HCT116 (cell line): ENCODE measurements around the gene ARHGEF10L. TPM values are rescaled to one million over a fixed set of nuclear protein-coding genes. Genes with fewer than 3 reads are reported as not detected.

ENCODE experiments used
- ATAC-seq: fragments of 200-7000 bp; cut with Tn5 transposase; 2 replicates; pipeline ENCODE4 v1.9.1; 2020; ENCODE audit warnings: mild to moderate bottlenecking, moderate library complexity
- BruUV-seq: library from RNA; stranded (reverse); fragments of 400-500 nt; replicated peaks from 2 replicates; lab custom pipeline; 2021; lab: Mats Ljungman, UMichigan
- CTCF ChIA-PET: fragments of 300-600 bp; sonication (Branson Sonifier 250); formaldehyde crosslinking; loops from one replicate; lab custom pipeline; 2021; ENCODE audit warnings: antibody characterized with exemption; lab: Charles Lee
- POLR2A ChIA-PET: fragments of 300-600, 350-600 bp; sonication (Branson Sonifier 250); formaldehyde crosslinking; loops from one replicate; lab custom pipeline; 2021; ENCODE audit warnings: antibody characterized with exemption; lab: Charles Lee
- RAD21 ChIA-PET, 2 experiments: fragments of 300-600 bp; sonication (Branson Sonifier 250); formaldehyde crosslinking; loops; one replicate each; lab custom pipeline; 2023; ENCODE audit warnings: low total read pairs in 2 of 2; ENCODE audit not compliant: uncharacterized antibody in 2 of 2, unreplicated experiment in 2 of 2, low non-redundant PET in 1 of 2; lab: Charles Lee
- DNase-seq: peaks from one replicate; pipeline ENCODE4 v3.0.0-alpha.2; 2010; ENCODE audit warnings: low read depth, low spot score
- H2AFZ ChIP-seq: fragments of 200-600 bp; shearing (Covaris generic), sonication (generic); 2 replicates; pipeline ENCODE4 v1.6.1; 2017; ENCODE audit warnings: low read depth, mixed run types, mixed read lengths, antibody characterized with exemption, low read length; ENCODE audit not compliant: poor library complexity, severe bottlenecking
- H3K27ac ChIP-seq: 2 replicates; pipeline ENCODE4 v1.5.1; 2012; ENCODE audit warnings: low read depth, low read length
- H3K27me3 ChIP-seq: fragments of 200-600 bp; sonication (generic); 2 replicates; pipeline ENCODE4 v1.6.1; 2016; ENCODE audit warnings: mixed run types, low read length, mixed read lengths; ENCODE audit not compliant: insufficient read depth
- H3K36me3 ChIP-seq, 2 experiments: fragments of 200-500 bp in 1 of 2; fragments of 200-600 bp in 1 of 2; sonication (Bioruptor generic) in 1 of 2; sonication (generic) in 1 of 2; 2 replicates each; pipeline versions ENCODE4 v1.5.1 to v1.6.1; 2014 to 2016; ENCODE audit warnings: low read length in 2 of 2, inconsistent platforms in 1 of 2, mixed read lengths in 1 of 2, mixed run types in 1 of 2; ENCODE audit not compliant: insufficient read depth in 2 of 2, control insufficient read depth in 1 of 2
- H3K4me1 ChIP-seq, 2 experiments: fragments of 200-600 bp in 1 of 2; sonication (generic) in 1 of 2; 2 replicates each; pipeline versions ENCODE4 v1.5.1 to v1.6.1; 2012 to 2017; ENCODE audit warnings: low read length in 2 of 2, inconsistent platforms in 1 of 2, mild to moderate bottlenecking in 1 of 2, mixed read lengths in 1 of 2, mixed run types in 1 of 2, moderate library complexity in 1 of 2; ENCODE audit not compliant: insufficient read depth in 2 of 2, control insufficient read depth in 1 of 2
- H3K4me2 ChIP-seq: fragments of 200-600 bp; sonication (generic); 2 replicates; pipeline ENCODE4 v1.6.1; 2017; ENCODE audit warnings: mixed run types, low read length, mixed read lengths
- H3K4me3 ChIP-seq, 2 experiments: fragments of 200-600 bp in 1 of 2; sonication (generic) in 1 of 2; replicated peaks in 1 of 2; 2 replicates each; pipeline ENCODE4 v1.5.1; 2011 to 2016; ENCODE audit warnings: low read length in 2 of 2, control low read depth in 1 of 2, low read depth in 1 of 2, mild to moderate bottlenecking in 1 of 2, mixed read lengths in 1 of 2, mixed run types in 1 of 2
- H3K79me2 ChIP-seq: fragments of 200-600 bp; sonication (generic); 2 replicates; pipeline ENCODE4 v1.6.1; 2017; ENCODE audit warnings: mild to moderate bottlenecking, mixed run types, low read length, moderate library complexity, mixed read lengths; ENCODE audit not compliant: insufficient read depth
- H3K9ac ChIP-seq: fragments of 200-600 bp; sonication (generic); 2 replicates; pipeline ENCODE4 v1.6.1; 2016; ENCODE audit warnings: low read length, mixed read lengths
- H3K9me2 ChIP-seq: fragments of 200-600 bp; sonication (generic), shearing (Covaris generic); 2 replicates; pipeline ENCODE4 v1.6.1; 2017; ENCODE audit warnings: mixed run types, mild to moderate bottlenecking, moderate library complexity; ENCODE audit not compliant: insufficient read depth
- H3K9me3 ChIP-seq, 2 experiments: fragments of 200-500 bp in 1 of 2; fragments of 200-600 bp in 1 of 2; sonication (Bioruptor generic) in 1 of 2; sonication (generic) in 1 of 2; 2 replicates each; pipeline ENCODE4 v1.6.1; 2014 to 2017; ENCODE audit warnings: low read length in 2 of 2, mixed read lengths in 2 of 2, inconsistent platforms in 1 of 2, low read depth in 1 of 2, mild to moderate bottlenecking in 1 of 2, mixed run types in 1 of 2, moderate library complexity in 1 of 2; ENCODE audit not compliant: control insufficient read depth in 1 of 2, insufficient read depth in 1 of 2
- H4K20me1 ChIP-seq: fragments of 200-600 bp; sonication (generic), shearing (Covaris generic); 2 replicates; pipeline ENCODE4 v1.6.1; 2017; ENCODE audit warnings: mixed run types, mild to moderate bottlenecking, moderate library complexity; ENCODE audit not compliant: insufficient read depth
- CBX3 ChIP-seq: IDR thresholded peaks from 2 replicates; pipeline ENCODE4 v1.6.1; 2012; ENCODE audit warnings: low read depth
- CEBPB ChIP-seq: IDR thresholded peaks from 2 replicates; pipeline ENCODE4 v1.6.1; 2012; ENCODE audit warnings: low read depth
- EGR1 ChIP-seq: IDR thresholded peaks from 2 replicates; pipeline ENCODE4 v1.6.1; 2012; ENCODE audit warnings: low read depth
- ELF1 ChIP-seq: IDR thresholded peaks from 2 replicates; pipeline ENCODE4 v1.6.1; 2012; ENCODE audit warnings: low read depth, borderline replicate concordance
- EZH2 ChIP-seq: fragments of 200-600 bp; sonication (generic); IDR thresholded peaks from 2 replicates; pipeline ENCODE4 v1.6.1; 2017; ENCODE audit warnings: antibody characterized with exemption, mixed run types
- EZH2phosphoT487 ChIP-seq: fragments of 200-600 bp; IDR thresholded peaks from 2 replicates; pipeline ENCODE4 v1.6.1; 2018; ENCODE audit warnings: antibody characterized with exemption, borderline replicate concordance
- POLR2A ChIP-seq: IDR thresholded peaks from 2 replicates; pipeline ENCODE4 v1.7.0; 2011; ENCODE audit warnings: borderline replicate concordance; ENCODE audit not compliant: insufficient read depth, insufficient read length; ENCODE audit errors: extremely low read depth
- POLR2AphosphoS5 ChIP-seq: IDR thresholded peaks from 2 replicates; pipeline ENCODE4 v1.6.1; 2011; ENCODE audit warnings: mild to moderate bottlenecking, low read depth, low read length, moderate library complexity
- SIN3A ChIP-seq: IDR thresholded peaks from 2 replicates; pipeline ENCODE4 v1.6.1; 2012; ENCODE audit warnings: low read depth
- SP1 ChIP-seq: IDR thresholded peaks from 2 replicates; pipeline ENCODE4 v1.6.1; 2012; ENCODE audit warnings: low read depth
- SRF ChIP-seq: IDR thresholded peaks from 2 replicates; pipeline ENCODE4 v1.6.1; 2012; ENCODE audit warnings: low read depth
- TCF7L2 ChIP-seq: IDR thresholded peaks from 2 replicates; pipeline ENCODE4 v1.7.0; 2011; ENCODE audit warnings: borderline replicate concordance, inconsistent platforms; ENCODE audit not compliant: insufficient read depth, insufficient read length; ENCODE audit errors: extremely low read depth
- YY1 ChIP-seq: IDR thresholded peaks from 2 replicates; pipeline ENCODE4 v1.6.1; 2011; ENCODE audit warnings: low read length, low read depth, moderate library complexity, mild to moderate bottlenecking; ENCODE audit not compliant: insufficient replicate concordance; ENCODE audit errors: extremely low read depth
- ZFX ChIP-seq: fragments of 450-650 bp; IDR thresholded peaks from 2 replicates; pipeline ENCODE4 v1.6.1; 2017
- ZNF274 ChIP-seq: fragments of 200-500 bp; sonication (Bioruptor generic); IDR thresholded peaks from 2 replicates; pipeline ENCODE4 v1.6.1; 2014; ENCODE audit warnings: mild to moderate bottlenecking, low read depth, low read length, inconsistent platforms
- intact Hi-C: fragments of 100-400 bp; cut with micrococcal nuclease; formaldehyde crosslinking; loops from 2 replicates; pipeline ENCODE4 v1.10.0; 2022
- total RNA-seq: library from RNA; stranded (reverse); gene quantifications from one replicate; pipeline ENCODE4 v1.2.1, GENCODE V29; 2021; ENCODE audit not compliant: unreplicated experiment
- TF ChIP-seq, protein P1 (sequence below): IDR thresholded peaks from 2 replicates; pipeline ENCODE4 v1.6.1; 2011; ENCODE audit warnings: mild to moderate bottlenecking, low read length, moderate library complexity; ENCODE audit not compliant: insufficient replicate concordance; ENCODE audit errors: extremely low read depth
- TF ChIP-seq, protein P2 (sequence below): IDR thresholded peaks from 2 replicates; pipeline ENCODE4 v1.6.1; 2012
- TF ChIP-seq, protein P3 (sequence below): IDR thresholded peaks from 2 replicates; pipeline ENCODE4 v1.6.1; 2012

The ARHGEF10L gene
- total RNA-seq, 1 experiment from 2014 or later, result 14.7 TPM

DNA sequence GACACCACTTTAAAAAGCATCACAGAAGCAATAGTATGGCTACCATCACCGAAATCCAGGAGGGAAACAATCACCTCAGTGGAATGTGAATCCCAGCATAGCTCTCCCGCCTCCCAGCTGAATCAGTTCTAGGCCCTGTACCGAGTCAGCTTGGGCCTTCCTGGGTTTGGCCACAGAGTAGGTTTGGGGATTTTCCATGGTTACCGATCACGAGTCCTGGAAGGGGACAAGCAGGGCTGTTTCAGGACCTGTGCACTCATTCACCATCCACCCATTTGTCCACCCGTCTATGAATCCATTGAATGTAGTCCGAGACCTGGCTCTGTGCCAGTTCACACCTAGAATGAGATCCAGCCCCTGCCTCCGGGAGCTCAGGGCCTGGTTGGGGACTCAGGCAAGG, 94.2 kb downstream of the ARHGEF10L start:
- CTCF ChIA-PET, result no interaction called here

DNA sequence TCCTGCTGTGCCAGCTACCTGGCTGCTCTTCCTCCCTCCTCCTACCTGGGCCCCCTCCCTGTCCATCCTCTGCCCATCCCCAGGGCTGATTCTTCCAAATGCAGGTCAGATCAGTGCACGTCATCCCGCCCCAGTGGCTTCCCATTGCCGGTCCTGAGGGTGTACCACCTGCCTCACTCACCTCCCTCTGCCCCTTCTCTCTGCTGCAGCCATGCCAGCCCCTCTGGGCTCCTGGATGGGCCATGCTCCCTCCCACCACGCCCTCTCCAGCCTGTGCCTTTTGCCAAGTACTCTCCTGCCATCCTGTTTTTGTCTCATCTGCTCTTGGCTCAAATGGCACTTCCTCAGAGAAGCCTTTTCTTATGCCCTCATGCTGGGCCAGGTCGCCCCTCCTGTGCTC, 95.8 kb downstream of the ARHGEF10L start:
- H3K27ac ChIP-seq, result no peak overlapping the region
- no peak for ATAC-seq
- intact Hi-C loops, result no loop called here
- no TSS peak for BruUV-seq
- TF ChIP-seq, protein P1, sequence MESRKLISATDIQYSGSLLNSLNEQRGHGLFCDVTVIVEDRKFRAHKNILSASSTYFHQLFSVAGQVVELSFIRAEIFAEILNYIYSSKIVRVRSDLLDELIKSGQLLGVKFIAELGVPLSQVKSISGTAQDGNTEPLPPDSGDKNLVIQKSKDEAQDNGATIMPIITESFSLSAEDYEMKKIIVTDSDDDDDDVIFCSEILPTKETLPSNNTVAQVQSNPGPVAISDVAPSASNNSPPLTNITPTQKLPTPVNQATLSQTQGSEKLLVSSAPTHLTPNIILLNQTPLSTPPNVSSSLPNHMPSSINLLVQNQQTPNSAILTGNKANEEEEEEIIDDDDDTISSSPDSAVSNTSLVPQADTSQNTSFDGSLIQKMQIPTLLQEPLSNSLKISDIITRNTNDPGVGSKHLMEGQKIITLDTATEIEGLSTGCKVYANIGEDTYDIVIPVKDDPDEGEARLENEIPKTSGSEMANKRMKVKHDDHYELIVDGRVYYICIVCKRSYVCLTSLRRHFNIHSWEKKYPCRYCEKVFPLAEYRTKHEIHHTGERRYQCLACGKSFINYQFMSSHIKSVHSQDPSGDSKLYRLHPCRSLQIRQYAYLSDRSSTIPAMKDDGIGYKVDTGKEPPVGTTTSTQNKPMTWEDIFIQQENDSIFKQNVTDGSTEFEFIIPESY, result no peak
- TF ChIP-seq POLR2A (no peak), TCF7L2 (no peak), YY1 (no peak), SRF (no peak), ZFX (no peak), EGR1 (no peak), EZH2 (no peak)
- TF ChIP-seq, protein P2, sequence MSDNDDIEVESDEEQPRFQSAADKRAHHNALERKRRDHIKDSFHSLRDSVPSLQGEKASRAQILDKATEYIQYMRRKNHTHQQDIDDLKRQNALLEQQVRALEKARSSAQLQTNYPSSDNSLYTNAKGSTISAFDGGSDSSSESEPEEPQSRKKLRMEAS, result no peak
- TF ChIP-seq, all 23 proteins: peak for 0
- no peaks in the 10 kb centered on the region for H3K79me2 ChIP-seq
- ChIA-PET RAD21 (no interaction called here), CTCF (no interaction called here), POLR2A (no interaction called here)
- peaks cover 5 to 12% of the 10 kb centered on the region in 2 experiments for H3K4me1 ChIP-seq
- H3K9ac ChIP-seq, result no peak overlapping the region
- H4K20me1 ChIP-seq, result no peaks in the 10 kb centered on the region
- no peaks in the 10 kb centered on the region for H3K27me3 ChIP-seq
- H3K36me3 ChIP-seq, result peaks cover 0 to 11% of the 10 kb centered on the region in 2 experiments; a peak in 1 of 4 replicates
- no peak overlapping the region for H3K4me3 ChIP-seq
- H2AFZ ChIP-seq, result no peak overlapping the region
- no peaks in the 10 kb centered on the region for H3K9me2 ChIP-seq
- H3K4me2 ChIP-seq, result no peak overlapping the region
- H3K9me3 ChIP-seq, result no peaks in the 10 kb centered on the region
- no peak for DNase-seq

More for the DNA sequence above, 94.2 kb downstream of the ARHGEF10L start:
- Histone ChIP-seq H3K4me2 (no peak overlapping the region), H3K27ac (no peak overlapping the region), H3K9me2 (no peaks in the 10 kb centered on the region), H2AFZ (no peak overlapping the region), H4K20me1 (no peaks in the 10 kb centered on the region), H3K9ac (no peak overlapping the region), H3K4me1 (peaks cover 5 to 12% of the 10 kb centered on the region in 2 experiments), H3K27me3 (no peaks in the 10 kb centered on the region), H3K9me3 (no peaks in the 10 kb centered on the region), H3K4me3 (no peak overlapping the region), H3K36me3 (peaks cover 0 to 3% of the 10 kb centered on the region in 2 experiments; a peak in 1 of 4 replicates), H3K79me2 (no peaks in the 10 kb centered on the region)
- ATAC-seq (no peak), DNase-seq (no peak)
- ChIA-PET RAD21 (no interaction called here), POLR2A (no interaction called here)
- no TSS peak for BruUV-seq
- TF ChIP-seq, protein P3, sequence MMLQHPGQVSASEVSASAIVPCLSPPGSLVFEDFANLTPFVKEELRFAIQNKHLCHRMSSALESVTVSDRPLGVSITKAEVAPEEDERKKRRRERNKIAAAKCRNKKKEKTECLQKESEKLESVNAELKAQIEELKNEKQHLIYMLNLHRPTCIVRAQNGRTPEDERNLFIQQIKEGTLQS, result no peak
- TF ChIP-seq YY1, result no peak
- no peak for TF ChIP-seq EZH2phosphoT487
- TF ChIP-seq EZH2, result no peak
- no peak for TF ChIP-seq ZNF274
- no peak for TF ChIP-seq SP1
- no peak for TF ChIP-seq ELF1
- TF ChIP-seq SIN3A, result no peak
- TF ChIP-seq POLR2AphosphoS5, result no peak
- TF ChIP-seq CEBPB, result no peak
- TF ChIP-seq CBX3, result no peak
- intact Hi-C loops, result no loop called here
